Caco-2 (cell line): ENCODE data around the gene KCNJ12. TPM values are rescaled to one million over a fixed set of nuclear protein-coding genes. Genes with fewer than 3 reads are reported as not detected.

ENCODE experiments used
- BruUV-seq: library from RNA; stranded (reverse); fragments of 400-500 nt; replicated peaks from 2 replicates; lab custom pipeline; 2021; lab: Mats Ljungman, UMichigan
- CTCF ChIA-PET: fragments of 300-600 bp; sonication (Branson Sonifier 250); formaldehyde crosslinking; loops from one replicate; lab custom pipeline; 2022; ENCODE audit warnings: antibody characterized with exemption; lab: Charles Lee
- POLR2A ChIA-PET: fragments of 300-600 bp; sonication (Branson Sonifier 250); formaldehyde crosslinking; loops from one replicate; lab custom pipeline; 2022; ENCODE audit warnings: antibody characterized with exemption; lab: Charles Lee
- DNase-seq, 2 experiments: peaks; one replicate each; pipeline versions ENCODE4 v3.0.0 to v3.0.0-alpha.2; 2020 to 2022
- H3K27me3 ChIP-seq: replicated peaks from 2 replicates; pipeline ENCODE4 v1.6.0; 2011; ENCODE audit warnings: low read length; ENCODE audit not compliant: control insufficient read depth, insufficient read depth
- H3K36me3 ChIP-seq: 2 replicates; pipeline ENCODE4 v1.5.1; 2011; ENCODE audit warnings: low read length; ENCODE audit not compliant: control insufficient read depth, insufficient read depth
- H3K4me1 ChIP-seq: fragments of 250-450 bp; sonication (Bioruptor Pico); 2 replicates; pipeline ENCODE4 v1.5.1; 2020; ENCODE audit warnings: mild to moderate bottlenecking
- H3K4me3 ChIP-seq: 2 replicates; pipeline ENCODE4 v1.5.1; 2011; ENCODE audit warnings: low read depth, mild to moderate bottlenecking, control low read depth, low read length
- H3K9me3 ChIP-seq: fragments of 250-450 bp; sonication (Bioruptor Pico); 2 replicates; pipeline ENCODE4 v1.5.1; 2020; ENCODE audit warnings: mild to moderate bottlenecking, moderate library complexity
- H3K27ac Mint-ChIP-seq: one replicate; pipeline ENCODE4 v1.8.0; 2022; ENCODE audit warnings: mixed read lengths; ENCODE audit not compliant: unreplicated experiment
- H3K27me3 Mint-ChIP-seq: one replicate; pipeline ENCODE4 v1.8.0; 2022; ENCODE audit warnings: mixed read lengths; ENCODE audit not compliant: insufficient read depth, unreplicated experiment
- H3K36me3 Mint-ChIP-seq: one replicate; pipeline ENCODE4 v1.8.0; 2022; ENCODE audit warnings: mild to moderate bottlenecking, mixed read lengths; ENCODE audit not compliant: insufficient read depth, unreplicated experiment
- H3K4me1 Mint-ChIP-seq: one replicate; pipeline ENCODE4 v1.8.0; 2022; ENCODE audit warnings: low read depth, mixed read lengths; ENCODE audit not compliant: unreplicated experiment
- H3K4me3 Mint-ChIP-seq: one replicate; pipeline ENCODE4 v1.8.0; 2022; ENCODE audit warnings: mild to moderate bottlenecking, moderate library complexity, mixed read lengths; ENCODE audit not compliant: unreplicated experiment
- H3K9me3 Mint-ChIP-seq: one replicate; pipeline ENCODE4 v1.8.0; 2022; ENCODE audit warnings: mixed read lengths; ENCODE audit not compliant: unreplicated experiment
- CTCF ChIP-seq, 2 experiments: fragments of 200-600 bp in 1 of 2; IDR thresholded peaks; 1 replicate in 1 of 2; 2 replicates in 1 of 2; pipeline versions ENCODE4 v1.5.1 to v1.8.0; 2011 to 2022; ENCODE audit warnings: antibody characterized with exemption in 1 of 2, control low read depth in 1 of 2, inconsistent platforms in 1 of 2, low read depth in 1 of 2, low read length in 1 of 2, mild to moderate bottlenecking in 1 of 2, moderate library complexity in 1 of 2; ENCODE audit not compliant: insufficient read depth in 1 of 2, severe bottlenecking in 1 of 2, unreplicated experiment in 1 of 2
- intact Hi-C: fragments of 100-400 bp; cut with micrococcal nuclease; formaldehyde crosslinking; loops from one replicate; pipeline ENCODE4 v1.10.0; 2022; ENCODE audit not compliant: unreplicated experiment
- total RNA-seq: library from RNA; stranded (reverse); gene quantifications from 2 replicates; pipeline ENCODE4 v1.2.3, GENCODE V29; 2022

The KCNJ12 gene
- total RNA-seq, 1 experiment from 2014 or later = 0.07 TPM

- BruUV-seq = no TSS peak
- POLR2A ChIA-PET = no interaction called here
- H3K9me3 ChIP-seq = no peaks in the 10 kb centered on the region
- intact Hi-C loops = loop anchor here (10.0 kb wide), 1 partner anchor 87 kb away; the partner anchor contains the start of gene MAP2K3
- no peak overlapping the region for H3K4me3 ChIP-seq
- no peaks in the 10 kb centered on the region for H3K9me3 Mint-ChIP-seq
- CTCF ChIA-PET = no interaction called here
- H3K4me3 Mint-ChIP-seq = no peak overlapping the region
- H3K4me1 ChIP-seq = 0 out of 2 replicates have a peak, but pooled peaks cover 3% of the 10 kb centered on the region
- H3K27me3 Mint-ChIP-seq = peaks cover 11% of the 10 kb centered on the region
- DNase-seq = no peak
- no peaks in the 10 kb centered on the region for H3K4me1 Mint-ChIP-seq
- no peak for TF ChIP-seq CTCF (IDR thresholded peaks at IDR 0.05; ENCODE audit: insufficient read depth in 1 of 2, low read depth in 1 of 2, low read length in 1 of 2, severe bottlenecking in 1 of 2, unreplicated experiment in 1 of 2)
- H3K27ac Mint-ChIP-seq = no peak overlapping the region
- no peaks in the 10 kb centered on the region for H3K36me3 ChIP-seq
- H3K36me3 Mint-ChIP-seq = no peaks in the 10 kb centered on the region
- no peaks in the 10 kb centered on the region for H3K27me3 ChIP-seq
Observed at GRCh38 chr17:21371511-21372081, 4.6 kb upstream of the KCNJ12 start.

- H3K36me3 ChIP-seq = no peaks in the 10 kb centered on the region
- H3K9me3 Mint-ChIP-seq = no peaks in the 10 kb centered on the region
- H3K27me3 Mint-ChIP-seq = peaks cover 11% of the 10 kb centered on the region
- POLR2A ChIA-PET = no interaction called here
- H3K27ac Mint-ChIP-seq = no peak overlapping the region
- H3K4me1 Mint-ChIP-seq = no peaks in the 10 kb centered on the region
- H3K4me3 Mint-ChIP-seq = no peak overlapping the region
- no peak for DNase-seq
- CTCF ChIA-PET = interaction anchor here (0.6 kb wide), 1 partner anchor 173 kb away, joined by 3 read pairs; no protein-coding TSS in a partner anchor
- no TSS peak for BruUV-seq
- H3K27me3 ChIP-seq = no peaks in the 10 kb centered on the region
- TF ChIP-seq CTCF (IDR thresholded peaks at IDR 0.05; ENCODE audit: insufficient read depth in 1 of 2, low read depth in 1 of 2, low read length in 1 of 2, severe bottlenecking in 1 of 2, unreplicated experiment in 1 of 2) = no peak
- H3K9me3 ChIP-seq = no peaks in the 10 kb centered on the region
- no peaks in the 10 kb centered on the region for H3K36me3 Mint-ChIP-seq
- no peak overlapping the region for H3K4me3 ChIP-seq
- intact Hi-C loops = loop anchor here (10.0 kb wide), 1 partner anchor 88 kb away; the partner anchor contains the start of gene MAP2K3
- 0 out of 2 replicates have a peak, but pooled peaks cover 9% of the 10 kb centered on the region for H3K4me1 ChIP-seq
Observed at GRCh38 chr17:21372256-21372954, 3.8 kb upstream of the KCNJ12 start.

- ChIA-PET POLR2A (no interaction called here), CTCF (no interaction called here)
- H3K4me1 Mint-ChIP-seq = no peaks in the 10 kb centered on the region
- no peak for DNase-seq
- intact Hi-C loops = loop anchor here (10.0 kb wide), 1 partner anchor 88 kb away; the partner anchor contains the start of gene MAP2K3
- no peaks in the 10 kb centered on the region for H3K9me3 Mint-ChIP-seq
- H3K27me3 Mint-ChIP-seq = peaks cover 11% of the 10 kb centered on the region
- Histone ChIP-seq H3K36me3 (no peaks in the 10 kb centered on the region), H3K4me1 (0 out of 2 replicates have a peak, but pooled peaks cover 9% of the 10 kb centered on the region), H3K27me3 (no peaks in the 10 kb centered on the region), H3K4me3 (no peak overlapping the region), H3K9me3 (no peaks in the 10 kb centered on the region)
- TF ChIP-seq CTCF (IDR thresholded peaks at IDR 0.05; ENCODE audit: insufficient read depth in 1 of 2, low read depth in 1 of 2, low read length in 1 of 2, severe bottlenecking in 1 of 2, unreplicated experiment in 1 of 2) = no peak
- no TSS peak for BruUV-seq
- no peak overlapping the region for H3K27ac Mint-ChIP-seq
- H3K4me3 Mint-ChIP-seq = no peak overlapping the region
- H3K36me3 Mint-ChIP-seq = no peaks in the 10 kb centered on the region
Observed at GRCh38 chr17:21373036-21373435, 3.1 kb upstream of the KCNJ12 start.
